Testis (tissue), 2 donors: ENCODE measurements around the gene ADSS2.

Experiments
- CTCF ChIP-seq, 3 experiments: fragments of 450-650 bp in 2 of 3; fragments of 200-600 bp in 1 of 3; sonication (generic) in 1 of 3; IDR thresholded peaks; one replicate each; pipeline ENCODE4 v1.5.1; 2016 to 2019; ENCODE audit warnings: antibody characterized with exemption in 3 of 3, mild to moderate bottlenecking in 2 of 3, moderate library complexity in 1 of 3
- POLR2A ChIP-seq: fragments of 450-650 bp; IDR thresholded peaks from one replicate; pipeline ENCODE4 v1.6.1; 2017; ENCODE audit warnings: antibody characterized with exemption, mild to moderate bottlenecking, moderate library complexity

GRCh38 chr1:244375051-244375450 lies 76.7 kb downstream of the ADSS2 start:
- TF ChIP-seq CTCF (IDR thresholded peaks at IDR 0.05) (no peak), POLR2A (no peak)
